RPMI7951 (cell line): ENCODE measurements around the gene KCTD2. TPM values are rescaled to one million over a fixed set of nuclear protein-coding genes. Genes with fewer than 3 reads are reported as not detected.

ENCODE experiments used
- DNase-seq: peaks from one replicate; pipeline ENCODE4 v3.0.0-alpha.2; 2012; ENCODE audit warnings: low read depth
- total RNA-seq: library from RNA; depleted of rRNA; stranded (reverse); fragments of >200 nt; shearing (Covaris generic); gene quantifications from 2 replicates; pipeline ENCODE4 v1.2.3, GENCODE V29; 2014; rRNA removed

The KCTD2 gene
- total RNA-seq, 1 experiment from 2014 or later, result 13.5 TPM

DNA sequence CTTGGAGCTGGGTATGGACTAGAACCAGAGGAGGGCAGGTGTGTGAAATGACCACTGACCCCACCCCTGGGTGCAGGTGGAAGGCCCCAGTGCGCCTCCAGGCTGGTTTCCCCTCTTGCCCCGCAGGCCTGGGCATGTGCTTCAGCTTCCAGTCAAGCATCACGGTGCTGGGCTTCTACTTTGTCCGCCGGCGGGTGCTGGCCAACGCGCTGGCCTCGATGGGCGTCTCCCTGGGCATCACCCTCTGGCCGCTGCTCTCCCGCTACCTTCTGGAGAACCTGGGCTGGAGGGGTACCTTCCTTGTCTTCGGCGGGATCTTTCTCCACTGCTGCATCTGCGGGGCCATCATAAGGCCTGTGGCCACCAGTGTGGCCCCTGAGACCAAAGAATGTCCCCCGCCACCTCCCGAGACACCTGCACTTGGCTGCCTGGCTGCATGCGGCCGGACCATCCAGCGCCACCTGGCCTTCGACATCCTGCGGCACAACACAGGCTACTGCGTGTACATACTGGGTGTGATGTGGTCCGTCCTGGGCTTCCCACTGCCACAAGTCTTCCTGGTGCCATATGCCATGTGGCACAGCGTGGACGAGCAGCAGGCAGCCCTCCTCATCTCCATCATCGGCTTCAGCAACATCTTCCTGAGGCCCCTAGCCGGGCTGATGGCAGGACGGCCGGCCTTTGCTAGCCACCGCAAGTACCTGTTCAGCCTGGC, 53.0 kb downstream of the KCTD2 start:
- DNase-seq, result no peak

DNA sequence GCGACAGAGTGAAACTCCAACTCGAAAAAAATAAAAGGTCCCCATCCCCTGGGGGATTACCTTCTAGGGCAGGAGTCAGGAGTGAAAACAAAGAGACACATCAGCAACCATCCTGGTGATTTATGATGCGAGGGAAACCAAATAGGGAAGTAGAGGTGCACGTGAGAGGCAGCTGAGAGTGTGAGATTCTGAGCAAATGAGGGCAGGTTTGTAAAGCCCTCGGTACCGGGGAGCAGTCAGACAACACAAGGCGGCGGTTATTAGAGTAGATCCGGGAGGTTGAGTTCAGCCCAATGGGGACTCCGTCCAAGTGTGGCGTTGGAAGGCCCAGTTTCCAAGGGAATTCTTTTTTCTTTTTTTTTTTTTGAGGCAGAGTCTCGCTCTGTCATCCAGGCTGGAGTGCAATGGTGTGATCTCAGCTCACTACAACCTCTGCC, 55.4 kb downstream of the KCTD2 start:
- no peak for DNase-seq

DNA sequence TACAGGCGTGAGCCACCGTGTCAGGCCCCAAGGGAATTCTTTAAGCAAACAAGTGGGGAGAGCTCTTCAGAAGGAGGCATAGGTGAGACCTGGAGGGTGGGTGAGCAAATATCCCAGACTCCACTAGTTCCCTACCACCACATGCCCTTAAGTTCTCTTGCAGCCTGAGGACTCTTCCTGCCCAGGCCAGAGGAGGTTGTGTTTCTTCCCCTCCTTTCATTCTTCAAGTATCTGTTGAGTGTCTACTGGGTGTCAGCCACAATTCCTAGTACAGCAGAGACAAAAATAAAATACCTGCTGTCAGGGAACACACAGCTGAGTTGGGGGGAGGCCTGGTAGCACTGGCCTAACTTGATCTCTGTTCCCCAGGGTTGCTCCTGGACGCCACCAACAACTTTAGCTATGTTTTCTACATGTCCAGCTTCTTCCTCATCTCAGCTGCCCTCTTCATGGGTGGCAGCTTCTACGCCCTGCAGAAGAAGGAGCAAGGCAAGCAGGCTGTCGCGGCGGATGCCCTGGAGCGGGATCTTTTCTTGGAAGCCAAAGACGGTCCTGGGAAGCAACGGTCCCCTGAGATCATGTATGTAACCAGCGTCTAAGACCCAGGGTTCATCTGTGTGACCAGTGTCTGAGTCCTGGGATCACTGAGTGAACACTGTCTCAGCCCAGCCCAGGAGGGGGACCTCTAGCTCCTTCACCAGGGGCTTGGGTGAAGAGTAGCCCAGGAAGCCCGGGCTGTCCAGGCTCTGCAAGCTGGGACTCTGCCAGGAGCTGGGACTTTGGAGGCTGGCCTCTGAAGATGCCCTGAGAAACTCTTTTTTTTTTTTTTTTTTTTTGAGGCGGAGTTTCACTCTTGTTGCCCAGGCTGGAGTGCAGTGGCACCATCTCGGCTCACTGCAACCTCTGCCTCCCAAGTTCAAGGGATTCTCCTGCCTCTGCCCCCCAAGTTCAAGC, 56.9 kb downstream of the KCTD2 start:
- no peak for DNase-seq

DNA sequence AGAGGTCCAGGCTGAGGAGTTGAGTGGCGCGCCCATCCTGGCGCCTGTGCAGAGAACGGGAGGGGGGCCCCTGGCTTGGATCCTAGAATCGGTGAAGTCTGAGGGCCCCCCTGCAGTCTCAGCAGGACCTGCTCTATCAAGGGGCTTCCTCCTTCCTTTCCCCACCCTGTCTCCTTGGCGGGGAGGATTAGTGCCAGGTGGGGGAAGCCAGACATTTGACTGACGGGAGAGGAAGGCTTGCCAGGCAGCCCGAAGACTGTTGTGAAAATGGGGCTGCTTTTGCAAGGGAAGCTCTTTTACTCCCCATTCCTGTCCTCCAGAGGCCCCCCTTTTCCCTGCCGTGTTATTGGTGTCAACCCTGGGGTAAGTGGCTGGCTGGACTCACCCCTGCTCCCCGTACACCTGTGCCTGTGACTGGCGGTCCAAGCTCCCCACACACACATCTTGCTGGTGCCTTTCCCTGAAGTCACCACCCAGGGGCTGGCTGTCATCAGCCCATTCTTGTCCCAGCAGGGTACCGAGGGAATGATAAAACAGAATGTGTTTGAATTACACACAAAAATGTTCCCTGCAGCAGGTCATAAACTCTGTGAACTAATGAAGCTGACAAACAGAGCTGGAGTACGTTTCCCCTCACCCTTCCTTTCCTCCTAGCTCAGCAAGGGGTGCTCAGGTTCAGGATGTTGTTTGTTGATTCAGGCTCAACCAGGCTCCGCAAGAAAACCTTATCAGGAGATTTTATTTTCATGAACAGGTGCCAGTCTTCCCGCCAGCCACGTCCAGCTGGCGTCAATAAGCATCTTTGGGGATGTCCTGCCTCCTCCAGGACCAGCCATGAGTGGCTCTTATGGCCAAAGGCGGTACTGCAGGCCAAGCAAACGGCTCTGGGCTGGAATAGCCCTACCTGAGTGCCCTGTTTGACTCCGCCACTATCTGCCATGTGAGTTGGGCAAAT, 58.4 kb downstream of the KCTD2 start:
- no peak for DNase-seq

- no peak for DNase-seq
These were observed 61.2 kb downstream of the KCTD2 start for GRCh38 chr17:75108193-75108592.

GRCh38 chr17:75109046-75109406, 62.0 kb downstream of the KCTD2 start:
- no peak for DNase-seq

DNA sequence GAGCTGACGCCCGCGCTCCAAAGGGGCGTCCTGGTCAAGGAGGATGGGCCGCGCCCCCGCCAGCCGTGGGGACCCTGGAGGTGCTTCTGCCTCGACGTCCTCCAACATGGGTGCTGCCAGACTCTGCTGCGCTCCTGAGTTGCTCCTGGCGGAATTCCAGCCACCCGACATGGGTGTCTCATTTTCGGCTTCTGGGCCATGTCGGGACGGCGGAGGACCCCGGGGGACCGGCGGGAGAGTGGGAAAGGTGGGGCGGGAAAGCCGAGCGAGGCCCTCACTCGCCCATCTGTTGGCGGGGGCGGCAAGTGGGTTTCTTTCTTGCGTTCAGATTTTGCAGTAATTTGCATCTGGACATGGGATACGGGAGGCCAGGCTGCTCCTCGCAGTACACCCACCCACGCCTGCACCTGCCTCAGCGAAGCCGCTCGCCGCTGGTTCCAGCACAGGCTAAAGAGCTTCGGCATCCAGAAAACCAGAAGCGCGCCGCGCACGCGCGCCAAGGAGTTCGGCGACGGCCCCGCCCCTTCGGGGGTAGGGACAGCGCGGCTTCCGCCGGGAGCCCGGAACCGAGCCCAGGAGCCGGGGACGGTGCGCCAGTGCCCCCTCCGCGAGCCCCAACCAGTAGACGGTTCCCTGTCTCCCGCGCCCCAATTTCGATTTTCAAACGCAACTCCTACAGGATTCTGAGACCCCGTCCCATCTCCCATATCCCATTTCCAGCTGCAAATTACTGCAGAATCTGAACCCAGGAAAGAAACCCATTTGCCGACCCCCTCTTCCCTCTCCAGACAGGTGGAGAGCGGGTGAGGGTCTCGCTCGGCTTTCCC, 62.6 kb downstream of the KCTD2 start, which contains the start of gene ARMC7:
Gene ARMC7, plus strand, starts transcription at position 563 of the 827 bp plus-strand sequence. CDS start 320 bp downstream, outside the sequence.
- peak; percentile 75 for DNase-seq

GRCh38 chr17:75110234-75110937, 63.4 kb downstream of the KCTD2 start:
- DNase-seq, result no peak

GRCh38 chr17:75111777-75112335, 64.8 kb downstream of the KCTD2 start:
- DNase-seq, result no peak

GRCh38 chr17:75113798-75114551, 67.0 kb downstream of the KCTD2 start:
- DNase-seq, result peak; percentile 82

- DNase-seq, result no peak
These were observed 67.7 kb downstream of the KCTD2 start for GRCh38 chr17:75114552-75115314.

Other genes with a start within 250 kb of the KCTD2 start
- not detected in 2 replicates for gene GRIN2C, start 187.3 kb upstream of the KCTD2 start, total RNA-seq
- 3.4 and 6.1 TPM in 2 replicates for gene FDXR, start 174.2 kb upstream of the KCTD2 start, total RNA-seq
- not detected in 2 replicates for gene FADS6, start 153.6 kb upstream of the KCTD2 start, total RNA-seq
- gene USH1G, start 124.0 kb upstream of the KCTD2 start, total RNA-seq, result not detected in 2 replicates
- not detected in 2 replicates for gene OTOP2, start 123.0 kb upstream of the KCTD2 start, total RNA-seq
- gene OTOP3, start 111.3 kb upstream of the KCTD2 start, total RNA-seq, result not detected in 2 replicates
- 0.10 and 0.60 TPM in 2 replicates for gene HID1, start 74.5 kb upstream of the KCTD2 start, total RNA-seq
- 8.4 and 8.9 TPM in 2 replicates for gene CDR2L, start 59.6 kb upstream of the KCTD2 start, total RNA-seq
- gene MRPL58, start 34.6 kb upstream of the KCTD2 start, total RNA-seq, result 48.8 and 69.0 TPM in 2 replicates
- gene ATP5PD, start 256 bp upstream of the KCTD2 start, total RNA-seq, result 369 and 413 TPM in 2 replicates
- 6.6 and 8.8 TPM in 2 replicates for gene SLC16A5, start 40.7 kb downstream of the KCTD2 start, total RNA-seq
- gene ARMC7, start 62.7 kb downstream of the KCTD2 start, total RNA-seq, result 3.7 and 4.3 TPM in 2 replicates
- gene NT5C, start 84.5 kb downstream of the KCTD2 start, total RNA-seq, result 78.1 and 78.9 TPM in 2 replicates
- gene JPT1, start 107.3 kb downstream of the KCTD2 start, total RNA-seq, result 281 and 336 TPM in 2 replicates
- gene SUMO2, start 135.7 kb downstream of the KCTD2 start, total RNA-seq, result 128 and 141 TPM in 2 replicates
- gene NUP85, start 158.5 kb downstream of the KCTD2 start, total RNA-seq, result 58.0 and 62.7 TPM in 2 replicates
- 6.4 and 8.4 TPM in 2 replicates for gene GGA3, start 214.4 kb downstream of the KCTD2 start, total RNA-seq
- 54.8 and 58.2 TPM in 2 replicates for gene MRPS7, start 214.7 kb downstream of the KCTD2 start, total RNA-seq
- gene MIF4GD, start 224.0 kb downstream of the KCTD2 start, total RNA-seq, result 7.4 and 9.3 TPM in 2 replicates
- gene SLC25A19, start 242.2 kb downstream of the KCTD2 start, total RNA-seq, result 7.3 and 7.9 TPM in 2 replicates